Ascending aorta (tissue), 2 donors: Measurements from ENCODE around the gene AFF3. TPM values are rescaled to one million over a fixed set of nuclear protein-coding genes. Genes with fewer than 3 reads are reported as not detected.

Source experiments
- DNase-seq, 2 donors: peaks; one replicate each; pipeline ENCODE4 v3.0.0-alpha.2; 2019; ENCODE audit warnings: low spot score in 2 of 2
- H3K27ac ChIP-seq, 2 donors: fragments of 200-600 bp; sonication (generic); one replicate each; pipeline ENCODE4 v1.5.1; 2016 to 2017; ENCODE audit warnings: mild to moderate bottlenecking in 1 of 2
- H3K27me3 ChIP-seq: fragments of 200-600 bp; sonication (generic); one replicate; pipeline ENCODE4 v1.5.1; 2017
- H3K36me3 ChIP-seq, 2 donors: fragments of 200-600 bp; sonication (generic); one replicate each; pipeline ENCODE4 v1.5.1; 2016
- H3K4me1 ChIP-seq, 2 donors: fragments of 200-600 bp; sonication (generic); one replicate each; pipeline ENCODE4 v1.5.1; 2016 to 2017; ENCODE audit warnings: mild to moderate bottlenecking in 1 of 2
- H3K4me3 ChIP-seq, 2 donors: fragments of 200-600 bp; sonication (generic); one replicate each; pipeline ENCODE4 v1.5.1; 2016 to 2017; ENCODE audit warnings: mild to moderate bottlenecking in 1 of 2
- H3K9me3 ChIP-seq, 2 donors: fragments of 200-600 bp; sonication (generic); one replicate each; pipeline ENCODE4 v1.5.1; 2016
- CTCF ChIP-seq, 3 experiments: fragments of 200-600 bp in 2 of 3; fragments of 450-650 bp in 1 of 3; sonication (generic) in 2 of 3; IDR thresholded peaks; one replicate each; pipeline ENCODE4 v1.5.1; 2016 to 2019; ENCODE audit warnings: antibody characterized with exemption in 3 of 3, mild to moderate bottlenecking in 1 of 3, moderate library complexity in 1 of 3
- intact Hi-C: fragments of 100-400 bp; cut with DNase I; formaldehyde crosslinking; loops from one replicate; pipeline ENCODE4 v1.15.1; 2023
- total RNA-seq: library from RNA; depleted of rRNA; stranded (reverse); fragments of >200 nt; gene quantifications from one replicate; pipeline ENCODE4 v1.1.0, GENCODE V29; 2016

Gene AFF3
- total RNA-seq, 1 donor from 2014 or later, result 7.1 TPM

- no peak for TF ChIP-seq CTCF (IDR thresholded peaks at IDR 0.05)
- H3K9me3 ChIP-seq, result peaks cover 0 to 4% of the 10 kb centered on the region in 2 donors
- intact Hi-C loops, result no loop called here
- no peaks in the 10 kb centered on the region for H3K36me3 ChIP-seq
- no peak overlapping the region for H3K4me3 ChIP-seq
- peaks cover 0 to 10% of the 10 kb centered on the region in 2 donors for H3K4me1 ChIP-seq
- H3K27me3 ChIP-seq, result no peaks in the 10 kb centered on the region
- no peak for DNase-seq
- no peak overlapping the region for H3K27ac ChIP-seq
Measured at GRCh38 chr2:99856119-99856518, 286.3 kb downstream of the AFF3 start.

GRCh38 chr2:99854236-99854852, 288.0 kb downstream of the AFF3 start:
- no peaks in the 10 kb centered on the region for H3K36me3 ChIP-seq
- H3K4me3 ChIP-seq, result no peak overlapping the region
- H3K9me3 ChIP-seq, result peaks cover 0 to 4% of the 10 kb centered on the region in 2 donors
- intact Hi-C loops, result no loop called here
- H3K4me1 ChIP-seq, result peaks cover 0 to 7% of the 10 kb centered on the region in 2 donors
- no peaks in the 10 kb centered on the region for H3K27me3 ChIP-seq
- DNase-seq, result no peak
- no peak for TF ChIP-seq CTCF (IDR thresholded peaks at IDR 0.05)
- no peak overlapping the region for H3K27ac ChIP-seq

GRCh38 chr2:99852956-99853355, 289.4 kb downstream of the AFF3 start:
- no peaks in the 10 kb centered on the region for H3K4me1 ChIP-seq
- TF ChIP-seq CTCF (IDR thresholded peaks at IDR 0.05), result no peak
- DNase-seq, result no peak
- H3K36me3 ChIP-seq, result no peaks in the 10 kb centered on the region
- intact Hi-C loops, result no loop called here
- no peak overlapping the region for H3K27ac ChIP-seq
- H3K27me3 ChIP-seq, result no peaks in the 10 kb centered on the region
- no peak overlapping the region for H3K4me3 ChIP-seq
- H3K9me3 ChIP-seq, result peaks cover 0 to 4% of the 10 kb centered on the region in 2 donors

- Histone ChIP-seq H3K4me3 (no peak overlapping the region), H3K4me1 (no peaks in the 10 kb centered on the region), H3K9me3 (peaks cover 0 to 4% of the 10 kb centered on the region in 2 donors), H3K27ac (no peak overlapping the region), H3K27me3 (no peaks in the 10 kb centered on the region), H3K36me3 (no peaks in the 10 kb centered on the region)
- intact Hi-C loops, result no loop called here
- TF ChIP-seq CTCF (IDR thresholded peaks at IDR 0.05), result no peak
- DNase-seq, result no peak
Measured at GRCh38 chr2:99852376-99852934, 289.9 kb downstream of the AFF3 start.

GRCh38 chr2:99851811-99852210, 290.6 kb downstream of the AFF3 start:
- intact Hi-C loops, result no loop called here
- H3K27ac ChIP-seq, result no peak overlapping the region
- H3K27me3 ChIP-seq, result no peaks in the 10 kb centered on the region
- TF ChIP-seq CTCF (IDR thresholded peaks at IDR 0.05), result no peak
- H3K36me3 ChIP-seq, result no peaks in the 10 kb centered on the region
- no peak for DNase-seq
- H3K4me1 ChIP-seq, result no peaks in the 10 kb centered on the region
- H3K4me3 ChIP-seq, result no peak overlapping the region
- H3K9me3 ChIP-seq, result peaks cover 0 to 4% of the 10 kb centered on the region in 2 donors
